Thoracic aorta (tissue), 2 donors: ENCODE measurements around the gene SIGLEC5. TPM values are rescaled to one million over a fixed set of nuclear protein-coding genes. Genes with fewer than 3 reads are reported as not detected.
"Not testable (repeated sequence)": the region's sequence is repeated elsewhere in the genome, so short reads cannot be mapped to it uniquely, and the experiment has no call there.

ENCODE experiments used
- ATAC-seq: fragments of 150-250 bp; one replicate; pipeline ENCODE4 v1.8.0; 2017; ENCODE audit warnings: low read depth; ENCODE audit not compliant: insufficient number of reproducible peaks, low FRiP score
- DNase-seq: peaks from one replicate; pipeline ENCODE4 v3.0.0-alpha.2; 2020; ENCODE audit warnings: low spot score
- H3K27ac ChIP-seq, 2 donors: fragments of 200-600 bp; sonication (generic); 1 replicate in 1 of 2; 2 replicates in 1 of 2; pipeline ENCODE4 v1.5.1; 2016; ENCODE audit warnings: mild to moderate bottlenecking in 2 of 2, moderate library complexity in 2 of 2
- H3K27me3 ChIP-seq: fragments of 200-600 bp; sonication (generic); replicated peaks from 2 replicates; pipeline ENCODE4 v1.6.0; 2016; ENCODE audit warnings: mild to moderate bottlenecking; ENCODE audit not compliant: insufficient read depth
- H3K36me3 ChIP-seq: fragments of 200-600 bp; sonication (generic); one replicate; pipeline ENCODE4 v1.5.1; 2016
- H3K4me1 ChIP-seq, 2 donors: fragments of 200-600 bp; sonication (generic); 1 replicate in 1 of 2; 2 replicates in 1 of 2; pipeline versions ENCODE4 v1.5.1 to v1.6.0; 2016; ENCODE audit warnings: low read depth in 2 of 2, mild to moderate bottlenecking in 1 of 2; ENCODE audit not compliant: control insufficient read depth in 1 of 2
- H3K4me3 ChIP-seq: fragments of 200-600 bp; sonication (generic); 2 replicates; pipeline ENCODE4 v1.5.1; 2016; ENCODE audit warnings: mild to moderate bottlenecking
- H3K9me3 ChIP-seq: fragments of 200-600 bp; sonication (generic); 2 replicates; pipeline ENCODE4 v1.5.1; 2016
- total RNA-seq, 2 donors: library from RNA; depleted of rRNA; stranded (reverse); fragments of >200 nt; gene quantifications; one replicate each; pipeline versions ENCODE4 v1.1.0 to v1.2.3, GENCODE V29; 2016
- TF ChIP-seq, protein P1 (sequence below): fragments of 200-600 bp; sonication (generic); IDR thresholded peaks from one replicate; pipeline ENCODE4 v1.5.1; 2019; ENCODE audit warnings: antibody characterized with exemption

SIGLEC5 gene, protein sequence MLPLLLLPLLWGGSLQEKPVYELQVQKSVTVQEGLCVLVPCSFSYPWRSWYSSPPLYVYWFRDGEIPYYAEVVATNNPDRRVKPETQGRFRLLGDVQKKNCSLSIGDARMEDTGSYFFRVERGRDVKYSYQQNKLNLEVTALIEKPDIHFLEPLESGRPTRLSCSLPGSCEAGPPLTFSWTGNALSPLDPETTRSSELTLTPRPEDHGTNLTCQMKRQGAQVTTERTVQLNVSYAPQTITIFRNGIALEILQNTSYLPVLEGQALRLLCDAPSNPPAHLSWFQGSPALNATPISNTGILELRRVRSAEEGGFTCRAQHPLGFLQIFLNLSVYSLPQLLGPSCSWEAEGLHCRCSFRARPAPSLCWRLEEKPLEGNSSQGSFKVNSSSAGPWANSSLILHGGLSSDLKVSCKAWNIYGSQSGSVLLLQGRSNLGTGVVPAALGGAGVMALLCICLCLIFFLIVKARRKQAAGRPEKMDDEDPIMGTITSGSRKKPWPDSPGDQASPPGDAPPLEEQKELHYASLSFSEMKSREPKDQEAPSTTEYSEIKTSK
- 1 to 10 TPM in 1 of 2 donors, not detected in 1; 1.4 TPM for total RNA-seq

DNA sequence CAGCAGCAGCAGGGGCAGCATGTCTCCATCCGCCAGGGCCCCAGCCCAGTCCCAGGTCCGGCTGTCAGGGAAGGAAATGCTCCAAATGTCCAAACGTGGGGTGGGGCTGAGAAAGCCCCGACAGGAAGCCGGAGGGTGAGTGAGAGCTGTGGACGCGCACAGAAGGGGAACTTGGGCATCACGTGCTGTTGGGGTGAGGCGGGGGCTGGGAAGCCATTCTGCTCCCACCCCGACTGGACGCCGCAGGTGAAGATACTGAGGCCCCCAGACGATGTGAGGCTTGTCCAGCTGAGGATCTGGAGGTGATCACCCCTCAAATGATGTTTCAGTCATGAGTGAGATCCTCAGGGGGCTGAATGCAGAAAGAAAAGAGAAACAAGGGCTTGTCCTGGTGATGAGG, at the start of gene SIGLEC5:
Gene SIGLEC5 (minus strand): TSS at position 87 of the 400 bp plus-strand sequence. CDS start 66 bp downstream, at position 21.
- not testable (repeated sequence) for H3K27me3 ChIP-seq, H3K9me3 ChIP-seq, H3K4me3 ChIP-seq, DNase-seq, H3K27ac ChIP-seq, ATAC-seq, H3K36me3 ChIP-seq, H3K4me1 ChIP-seq

DNA sequence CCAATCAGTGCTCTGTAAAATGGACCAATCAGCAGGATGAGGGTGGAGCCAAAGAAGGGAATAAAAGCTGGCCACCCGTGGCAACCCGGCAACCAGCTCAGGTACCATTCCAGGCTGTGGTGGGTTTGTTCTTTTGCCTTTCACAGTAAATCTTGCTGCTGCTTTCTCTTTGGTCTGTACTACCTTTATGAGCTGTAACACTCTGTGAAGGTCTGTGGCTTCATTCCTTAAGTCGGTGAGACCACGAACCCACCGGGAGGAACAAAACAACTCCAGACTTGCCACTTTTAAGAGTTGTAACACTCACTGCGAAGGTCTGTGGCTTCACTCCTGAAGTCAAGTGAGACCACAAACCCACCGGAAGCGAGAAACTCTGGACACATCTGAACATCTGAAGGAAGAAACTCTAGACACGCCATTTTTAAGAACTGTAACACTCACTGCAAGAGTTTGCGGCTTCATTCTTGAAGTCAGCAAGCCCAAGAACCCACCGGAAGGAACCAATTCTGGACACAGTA, 46.4 kb upstream of the SIGLEC5 start:
- H3K9me3 ChIP-seq, result no peaks in the 10 kb centered on the region
- H3K4me3 ChIP-seq, result no peak overlapping the region
- H3K27me3 ChIP-seq, result no peaks in the 10 kb centered on the region
- no peaks in the 10 kb centered on the region for H3K4me1 ChIP-seq
- DNase-seq (no peak), ATAC-seq (no peak)
- H3K27ac ChIP-seq, result no peak overlapping the region
- no peaks in the 10 kb centered on the region for H3K36me3 ChIP-seq
- TF ChIP-seq, protein P1, sequence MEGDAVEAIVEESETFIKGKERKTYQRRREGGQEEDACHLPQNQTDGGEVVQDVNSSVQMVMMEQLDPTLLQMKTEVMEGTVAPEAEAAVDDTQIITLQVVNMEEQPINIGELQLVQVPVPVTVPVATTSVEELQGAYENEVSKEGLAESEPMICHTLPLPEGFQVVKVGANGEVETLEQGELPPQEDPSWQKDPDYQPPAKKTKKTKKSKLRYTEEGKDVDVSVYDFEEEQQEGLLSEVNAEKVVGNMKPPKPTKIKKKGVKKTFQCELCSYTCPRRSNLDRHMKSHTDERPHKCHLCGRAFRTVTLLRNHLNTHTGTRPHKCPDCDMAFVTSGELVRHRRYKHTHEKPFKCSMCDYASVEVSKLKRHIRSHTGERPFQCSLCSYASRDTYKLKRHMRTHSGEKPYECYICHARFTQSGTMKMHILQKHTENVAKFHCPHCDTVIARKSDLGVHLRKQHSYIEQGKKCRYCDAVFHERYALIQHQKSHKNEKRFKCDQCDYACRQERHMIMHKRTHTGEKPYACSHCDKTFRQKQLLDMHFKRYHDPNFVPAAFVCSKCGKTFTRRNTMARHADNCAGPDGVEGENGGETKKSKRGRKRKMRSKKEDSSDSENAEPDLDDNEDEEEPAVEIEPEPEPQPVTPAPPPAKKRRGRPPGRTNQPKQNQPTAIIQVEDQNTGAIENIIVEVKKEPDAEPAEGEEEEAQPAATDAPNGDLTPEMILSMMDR, result no peak

DNA sequence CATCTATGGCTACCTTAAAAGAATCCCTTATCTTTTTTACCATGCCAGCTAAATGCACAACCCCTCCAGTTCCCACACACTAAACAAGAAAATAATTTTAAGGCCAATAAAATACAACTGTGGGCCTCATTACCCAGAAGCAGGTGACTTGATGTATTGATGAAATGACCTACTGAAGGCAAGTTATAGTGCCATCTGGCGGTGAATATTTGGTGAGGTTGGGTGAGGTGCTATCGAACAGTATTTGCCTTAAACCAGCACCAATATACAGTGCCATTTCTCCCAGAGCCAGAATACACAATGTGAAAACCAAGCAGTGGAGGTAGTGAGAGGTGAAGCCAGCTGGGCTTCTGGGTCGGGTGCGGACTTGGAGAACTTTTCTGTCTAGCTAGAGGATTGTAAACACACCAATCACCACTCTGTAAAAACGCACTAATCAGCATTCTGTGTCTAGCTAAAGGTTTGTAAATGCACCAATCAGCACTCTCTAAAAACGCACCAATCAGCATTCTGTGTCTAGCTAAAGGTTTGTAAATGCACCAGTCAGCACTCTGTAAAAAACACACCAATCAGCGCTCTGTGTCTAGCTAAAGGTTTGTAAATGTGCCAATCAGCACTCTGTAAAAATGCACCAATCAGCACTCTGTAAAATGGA, 45.8 kb upstream of the SIGLEC5 start:
- H3K27ac ChIP-seq, H3K36me3 ChIP-seq, DNase-seq, H3K27me3 ChIP-seq, H3K4me1 ChIP-seq, ATAC-seq, H3K9me3 ChIP-seq, H3K4me3 ChIP-seq: not testable (repeated sequence)

DNA sequence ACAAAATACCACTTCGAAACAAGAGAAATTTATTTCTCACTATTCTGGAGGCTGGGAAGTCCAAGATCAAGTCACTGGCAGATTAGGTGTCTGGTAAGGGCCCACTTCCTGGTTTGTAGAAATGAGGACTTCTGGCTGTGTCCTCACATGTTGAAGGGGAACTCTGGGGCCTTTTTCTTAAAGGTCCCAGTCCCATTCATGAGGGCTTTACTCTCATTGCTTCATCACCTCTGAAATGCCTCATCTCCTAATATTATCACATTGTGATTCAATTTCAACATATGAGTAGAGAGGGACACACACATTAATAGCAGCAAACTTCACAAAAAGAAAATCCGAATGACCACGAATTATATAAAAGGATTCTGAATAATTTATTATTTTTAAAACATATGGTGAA, 38.0 kb upstream of the SIGLEC5 start:
- Histone ChIP-seq H3K4me1 (no peaks in the 10 kb centered on the region), H3K4me3 (no peak overlapping the region), H3K36me3 (no peaks in the 10 kb centered on the region), H3K27me3 (no peaks in the 10 kb centered on the region), H3K9me3 (no peaks in the 10 kb centered on the region), H3K27ac (no peak overlapping the region)
- TF ChIP-seq, protein P1, result no peak
- DNase-seq, result no peak
- ATAC-seq, result no peak

DNA sequence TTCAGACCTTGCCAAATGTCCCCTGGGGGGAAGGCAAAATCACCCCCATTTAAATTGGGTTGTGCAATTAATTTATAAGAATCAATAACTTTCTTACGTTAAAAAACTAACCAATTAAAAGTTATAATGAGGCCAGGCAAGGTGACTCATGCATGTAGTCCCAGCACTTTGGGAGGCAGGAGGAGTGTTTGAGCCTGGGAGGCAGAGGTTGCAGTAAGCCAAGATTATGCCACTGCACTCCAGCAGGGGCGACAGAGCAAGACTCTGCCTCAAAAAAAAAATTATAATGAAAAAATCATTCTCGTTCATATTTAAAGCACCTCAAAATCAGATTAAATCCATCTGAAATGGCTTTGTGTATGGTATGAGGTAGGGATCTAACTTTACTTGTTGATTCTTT, 34.8 kb upstream of the SIGLEC5 start:
- TF ChIP-seq, protein P1, result no peak
- Histone ChIP-seq H3K27me3 (no peaks in the 10 kb centered on the region), H3K4me1 (no peaks in the 10 kb centered on the region), H3K4me3 (no peak overlapping the region), H3K36me3 (no peaks in the 10 kb centered on the region), H3K9me3 (no peaks in the 10 kb centered on the region), H3K27ac (no peak overlapping the region)
- ATAC-seq (no peak), DNase-seq (no peak)

DNA sequence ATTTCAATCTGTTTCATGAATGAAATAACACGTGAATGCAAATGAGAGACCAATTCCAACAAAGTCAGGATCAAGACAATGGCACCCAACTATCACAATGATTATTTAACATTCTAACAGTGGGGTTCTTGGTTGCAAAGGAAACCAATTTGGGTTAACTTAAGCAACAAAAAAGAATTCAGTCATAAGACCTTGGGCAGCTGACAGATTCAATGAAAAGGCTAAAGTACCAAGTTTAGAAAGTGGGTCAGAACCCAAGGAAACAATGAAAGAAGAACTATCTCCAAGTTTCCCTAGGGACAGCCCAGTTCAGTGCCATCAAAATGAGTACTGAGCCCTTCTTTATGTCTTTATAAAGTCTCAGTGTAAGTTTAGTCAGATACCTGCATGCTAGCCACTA, 33.9 kb upstream of the SIGLEC5 start:
- Histone ChIP-seq H3K27me3 (no peaks in the 10 kb centered on the region), H3K4me1 (no peaks in the 10 kb centered on the region), H3K27ac (no peak overlapping the region), H3K36me3 (no peaks in the 10 kb centered on the region), H3K4me3 (no peak overlapping the region), H3K9me3 (no peaks in the 10 kb centered on the region)
- DNase-seq (no peak), ATAC-seq (no peak)
- TF ChIP-seq, protein P1, result no peak
